ENCODE data around the gene IFNLR1. TPM values are rescaled to one million over a fixed set of nuclear protein-coding genes. Genes with fewer than 3 reads are reported as not detected.

IFNLR1 gene
- total RNA-seq, 1 experiment from 2014 or later = 1.5 TPM

DNA sequence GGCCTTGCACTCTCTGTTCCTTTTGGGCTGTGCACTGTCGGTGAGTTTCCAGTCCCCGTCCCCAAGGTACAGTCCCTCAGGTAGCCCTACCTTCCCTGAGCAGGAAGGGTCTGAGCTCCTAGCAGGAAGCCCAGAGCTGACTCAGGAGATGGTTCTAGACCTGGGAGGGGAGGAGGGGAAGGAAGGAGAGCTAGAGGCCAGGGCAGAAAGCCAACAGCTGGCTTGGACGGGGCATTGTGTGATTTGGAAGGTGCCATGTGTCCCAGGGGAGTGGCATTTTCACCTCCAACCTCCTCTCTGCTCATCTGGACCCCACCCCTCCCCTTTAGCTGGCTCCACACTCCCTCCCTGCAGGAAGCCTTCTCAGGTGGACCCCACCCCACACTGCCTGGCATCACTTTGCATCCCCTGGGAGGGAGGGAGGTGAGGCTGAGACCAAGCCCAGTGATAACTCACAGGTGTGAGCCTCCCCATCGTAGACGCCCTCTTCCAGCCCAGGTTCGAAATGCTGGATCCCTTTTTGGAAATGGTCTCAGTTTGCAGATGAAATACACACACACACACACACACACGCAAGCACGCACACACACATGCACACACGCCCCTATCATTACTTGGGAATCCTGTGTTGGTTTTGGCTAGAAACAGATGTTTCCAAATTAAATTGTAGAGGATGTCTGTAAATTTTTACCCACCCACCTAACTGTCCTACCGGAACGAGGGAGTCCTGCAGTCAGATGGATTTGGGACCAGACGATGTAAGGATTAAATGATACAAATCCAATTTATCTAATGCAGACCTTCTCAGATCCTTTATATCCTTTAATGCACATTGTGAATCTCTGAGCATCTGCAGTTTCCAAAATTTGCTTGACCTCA lies 19.7 kb upstream of the IFNLR1 start:
- in situ Hi-C loops (cut with HindIII; ENCODE audit: low sequenced_read_pairs) = no loop called here
- no peak for DNase-seq (ENCODE audit: low spot score)

DNA sequence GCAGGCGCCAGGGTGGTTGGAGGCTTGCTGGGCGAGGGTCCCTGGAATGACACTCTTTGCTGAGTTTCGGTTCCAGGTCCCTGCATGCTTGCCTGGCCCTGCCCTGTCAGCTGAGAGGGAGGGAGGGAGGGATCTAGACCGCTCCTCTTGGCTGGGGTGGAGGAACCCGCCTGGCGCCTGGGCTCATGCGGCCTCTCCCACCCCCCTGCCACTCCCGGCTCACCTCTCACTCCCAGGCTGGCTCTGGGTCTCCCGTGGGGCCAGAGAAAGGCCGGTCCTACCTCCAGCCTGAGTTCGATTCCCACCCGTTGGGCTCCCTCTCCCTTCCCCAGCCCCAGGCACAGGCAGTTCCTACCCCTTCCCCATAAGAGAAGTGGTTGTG lies 19.0 kb upstream of the IFNLR1 start:
- in situ Hi-C loops (cut with HindIII; ENCODE audit: low sequenced_read_pairs) = no loop called here
- DNase-seq (ENCODE audit: low spot score) = no peak

DNA sequence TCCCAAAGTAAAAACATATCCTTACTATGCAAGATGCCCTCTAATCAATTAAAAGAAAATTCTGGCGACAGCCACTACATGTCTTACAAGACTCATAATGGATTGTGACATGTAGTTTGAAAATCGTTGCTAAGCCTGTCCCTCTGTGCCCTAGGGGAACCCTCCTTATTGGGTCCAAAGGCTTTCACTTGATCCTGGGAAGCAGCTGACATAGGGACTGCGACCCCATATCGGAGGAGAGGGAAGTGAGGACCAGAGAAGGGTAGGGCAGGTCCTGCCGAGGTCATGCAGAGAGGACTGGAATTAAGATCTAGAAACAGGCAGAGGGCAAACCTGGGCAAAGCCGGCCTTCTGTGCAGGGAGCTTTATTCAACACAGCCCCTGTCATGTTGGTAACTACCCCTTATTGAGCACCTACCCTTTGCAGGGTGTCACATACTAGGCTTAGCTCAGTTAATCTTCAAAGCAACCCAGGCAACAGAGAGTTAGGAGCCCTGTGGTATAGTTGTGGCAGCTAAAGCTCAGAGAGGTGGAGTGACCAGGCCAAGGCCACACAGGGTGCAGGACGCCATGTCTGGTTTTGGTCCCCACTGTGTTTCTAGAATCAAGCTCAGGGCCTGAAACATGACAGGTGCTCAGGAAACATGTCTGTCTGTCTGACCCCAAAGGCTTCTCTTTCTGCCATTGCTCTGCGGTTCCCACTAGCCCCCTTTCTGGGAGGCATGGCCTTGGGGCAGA lies 18.4 kb upstream of the IFNLR1 start:
- in situ Hi-C loops (cut with HindIII; ENCODE audit: low sequenced_read_pairs) = no loop called here
- no peak for DNase-seq (ENCODE audit: low spot score)

DNA sequence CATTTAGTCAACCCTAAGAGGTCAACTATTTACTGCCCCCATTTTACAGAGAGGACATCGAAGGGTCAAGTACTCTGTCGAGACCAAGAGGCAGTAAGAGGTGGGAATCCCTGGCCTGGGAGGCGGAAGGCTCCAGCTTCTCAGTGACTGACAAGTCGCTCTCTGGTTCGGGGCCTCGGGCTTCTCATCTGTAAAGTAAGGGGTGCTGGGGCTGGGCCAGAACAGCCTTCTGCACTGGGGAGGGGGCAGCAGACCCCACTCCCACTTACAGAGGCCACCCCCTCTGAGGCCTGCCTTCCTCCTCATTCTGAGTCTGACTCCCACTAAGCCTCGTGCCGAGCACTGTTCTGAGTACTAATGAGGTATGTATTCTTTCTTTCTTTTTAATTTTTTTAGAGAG lies 17.0 kb upstream of the IFNLR1 start:
- no peak for DNase-seq (ENCODE audit: low spot score)
- in situ Hi-C loops (cut with HindIII; ENCODE audit: low sequenced_read_pairs) = no loop called here

DNA sequence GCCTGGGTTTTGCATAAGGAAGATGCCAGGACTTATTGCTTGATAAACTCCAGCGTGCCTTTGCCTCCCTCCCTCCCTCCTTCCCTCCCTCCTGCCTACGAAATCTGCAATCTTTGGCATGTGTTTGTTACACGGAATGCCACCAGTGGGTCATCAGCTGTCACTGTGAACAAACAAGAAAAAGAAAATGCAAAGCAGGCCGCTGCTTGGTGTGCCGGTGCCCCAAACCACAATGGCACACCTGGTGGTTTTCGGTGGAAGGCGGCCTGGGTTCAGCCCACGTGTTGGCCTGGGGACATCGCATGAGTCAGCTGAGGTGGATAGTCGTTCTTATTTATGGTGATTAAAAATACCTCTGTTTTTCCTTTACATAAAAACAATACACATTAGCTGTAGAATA lies 16.3 kb upstream of the IFNLR1 start:
- DNase-seq (ENCODE audit: low spot score) = peak; percentile 65
- in situ Hi-C loops (cut with HindIII; ENCODE audit: low sequenced_read_pairs) = no loop called here

DNA sequence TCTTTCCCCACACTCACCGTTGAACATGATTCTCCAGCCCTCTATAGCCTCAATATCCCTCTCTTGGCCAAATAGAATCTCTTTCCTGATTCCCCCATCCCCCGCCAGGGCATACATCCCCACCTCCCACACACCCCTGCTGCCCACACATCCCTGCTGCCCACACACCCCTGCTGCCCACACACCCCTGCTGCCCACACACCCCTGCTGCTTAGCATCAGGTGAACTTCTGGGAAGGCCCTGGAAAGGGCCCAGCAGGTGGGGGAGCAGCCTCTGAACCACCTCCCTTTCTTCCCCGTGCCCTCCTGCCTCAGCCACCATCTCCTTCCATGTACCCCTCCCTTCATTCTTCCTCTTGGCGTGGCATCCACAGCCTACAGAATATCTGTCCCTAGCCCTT lies 15.9 kb upstream of the IFNLR1 start:
- in situ Hi-C loops (cut with HindIII; ENCODE audit: low sequenced_read_pairs) = no loop called here
- no peak for DNase-seq (ENCODE audit: low spot score)

DNA sequence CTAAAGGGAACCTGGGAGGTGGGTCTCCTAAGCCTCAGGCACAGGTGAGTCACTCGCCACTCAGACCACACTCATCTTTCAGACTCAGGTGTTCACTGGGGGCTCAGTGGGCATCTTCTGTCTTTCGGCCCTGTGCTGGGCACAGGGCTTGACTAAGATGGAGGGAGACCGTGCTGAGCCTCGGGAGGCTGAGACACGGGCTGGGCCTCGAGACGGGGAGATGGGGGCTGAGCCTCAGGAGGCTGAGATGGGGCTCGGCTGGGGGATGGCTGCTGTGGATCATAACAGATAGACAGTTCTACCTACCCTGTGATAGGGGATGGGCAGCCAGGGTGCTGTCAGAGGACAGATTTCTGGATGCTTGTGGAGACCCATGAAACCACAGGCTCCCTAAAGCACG lies 15.5 kb upstream of the IFNLR1 start:
- DNase-seq (ENCODE audit: low spot score) = no peak
- in situ Hi-C loops (cut with HindIII; ENCODE audit: low sequenced_read_pairs) = no loop called here

DNA sequence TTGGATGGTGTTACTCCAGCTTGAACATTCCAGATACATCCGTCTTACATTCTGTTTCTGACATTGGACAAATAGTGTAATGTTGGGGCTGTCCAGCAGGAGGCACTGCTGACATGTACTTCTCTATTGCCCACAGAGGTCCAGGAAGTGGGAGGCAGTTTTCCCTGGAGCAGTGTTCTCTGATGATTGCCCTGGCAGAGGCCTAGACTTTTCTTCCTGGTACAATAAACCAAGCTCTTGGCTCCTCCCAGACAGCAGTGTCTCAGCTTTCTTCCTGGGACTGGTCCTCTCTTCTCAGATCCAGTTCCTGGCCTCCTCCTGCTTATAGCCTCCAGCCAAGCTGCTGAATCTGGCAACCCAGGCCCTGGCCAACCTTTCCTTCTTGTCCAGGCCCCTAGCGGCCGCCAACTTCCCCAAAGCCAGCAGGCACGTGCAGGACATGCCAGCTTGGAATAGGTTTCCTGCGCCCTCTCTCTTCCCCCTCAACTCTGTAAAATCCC lies 14.9 kb upstream of the IFNLR1 start:
- in situ Hi-C loops (cut with HindIII; ENCODE audit: low sequenced_read_pairs) = no loop called here

DNA sequence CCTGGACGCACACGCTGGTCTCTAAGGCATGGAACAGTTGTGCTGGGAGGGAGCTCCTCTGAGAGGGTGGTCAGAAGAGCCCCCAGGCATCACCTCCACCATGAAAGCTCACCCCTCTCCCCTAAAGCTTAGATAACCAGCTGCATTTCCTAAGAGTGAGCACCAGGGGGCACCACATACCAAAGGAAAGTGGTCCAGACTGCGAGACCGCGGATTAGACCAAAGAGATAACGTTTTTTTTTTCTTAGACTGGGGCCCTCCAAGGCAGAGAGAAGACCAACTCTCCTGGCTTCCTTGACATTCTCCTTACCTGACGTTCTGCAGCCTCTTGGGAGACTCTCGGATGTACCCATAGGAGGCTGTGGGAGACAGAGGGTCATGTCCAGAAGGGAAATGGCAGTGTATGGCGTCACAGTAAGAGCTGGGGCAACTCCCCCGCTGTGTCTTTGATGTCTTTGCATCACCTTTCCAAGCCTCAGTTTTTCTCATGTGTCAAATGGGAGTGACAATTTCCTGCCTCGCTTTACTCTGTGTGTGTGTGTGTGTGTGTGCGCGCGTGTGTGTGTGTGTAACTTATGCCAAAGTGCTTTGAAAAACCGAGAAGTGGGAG lies 12.3 kb upstream of the IFNLR1 start:
- peak; percentile 84 for DNase-seq (ENCODE audit: low spot score)
- in situ Hi-C loops (cut with HindIII; ENCODE audit: low sequenced_read_pairs) = loop anchor here (25.0 kb wide), 1 partner anchor 188 kb away; no protein-coding TSS in a partner anchor

More for the DNA sequence above, 14.9 kb upstream of the IFNLR1 start:
- DNase-seq (ENCODE audit: low spot score) = peak; percentile 98

DNA sequence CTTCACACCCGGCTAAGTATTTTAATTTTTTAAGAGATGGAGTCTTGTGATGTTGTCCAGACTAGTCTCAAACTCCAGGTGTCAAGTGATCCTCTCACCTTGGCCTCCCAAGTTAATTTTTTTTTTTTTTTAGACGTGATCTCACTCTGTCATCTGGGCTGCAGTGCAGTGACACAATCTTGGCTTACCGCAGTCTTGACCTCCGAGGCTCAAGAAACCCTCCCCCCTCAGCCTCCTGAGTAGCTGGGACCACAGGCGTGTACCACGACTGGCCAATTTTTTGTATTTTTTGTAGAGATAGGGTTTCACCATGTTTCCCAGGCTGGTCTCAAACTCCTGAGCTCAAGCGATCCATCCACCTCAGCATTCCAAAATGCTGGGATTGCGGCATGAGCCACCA lies 11.7 kb upstream of the IFNLR1 start:
- in situ Hi-C loops (cut with HindIII; ENCODE audit: low sequenced_read_pairs) = loop anchor here (25.0 kb wide), 1 partner anchor 189 kb away; no protein-coding TSS in a partner anchor

DNA sequence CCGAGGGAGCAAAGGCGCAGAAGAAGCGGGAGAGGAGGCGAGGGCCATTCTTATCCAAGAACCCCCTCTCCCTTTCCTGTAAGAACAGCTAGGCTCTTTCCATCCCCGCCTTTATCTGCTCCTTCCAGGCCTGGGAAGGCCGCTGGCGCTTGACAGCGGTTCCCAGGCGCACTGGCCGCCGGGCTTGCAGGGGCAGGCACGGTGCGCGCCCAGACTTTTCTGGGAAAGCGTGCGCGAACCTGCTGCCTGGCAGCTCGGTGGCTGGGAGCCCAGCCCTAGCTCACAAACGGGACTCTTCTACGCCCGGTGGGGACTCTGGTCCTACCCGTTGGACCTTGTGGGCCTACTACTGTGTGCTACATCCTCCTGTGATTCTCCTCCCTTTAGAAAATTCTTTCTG lies 8.8 kb upstream of the IFNLR1 start:
- in situ Hi-C loops (cut with HindIII; ENCODE audit: low sequenced_read_pairs) = loop anchor here (25.0 kb wide), 1 partner anchor 191 kb away; no protein-coding TSS in a partner anchor
- no peak for DNase-seq (ENCODE audit: low spot score)

More for the DNA sequence above, 11.7 kb upstream of the IFNLR1 start:
- no peak for DNase-seq (ENCODE audit: low spot score)

DNA sequence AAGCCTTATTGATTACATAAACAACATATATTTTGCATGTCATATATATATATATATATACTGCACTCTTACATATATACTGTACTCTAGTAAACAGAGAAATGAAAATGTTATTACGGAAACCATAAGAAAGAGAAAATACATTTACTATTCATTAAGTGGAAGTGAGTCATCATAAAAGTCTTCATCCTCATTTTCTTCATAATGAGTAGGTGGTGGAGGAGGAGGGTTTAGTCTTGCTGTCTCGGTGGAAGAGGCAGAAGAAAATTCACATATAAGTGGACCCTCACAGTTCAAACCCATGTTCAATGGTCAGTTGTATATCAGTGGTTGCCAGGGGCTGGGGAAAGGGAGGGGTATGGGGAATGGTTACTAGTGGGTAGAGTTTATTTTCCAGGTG lies 8.0 kb upstream of the IFNLR1 start:
- in situ Hi-C loops (cut with HindIII; ENCODE audit: low sequenced_read_pairs) = loop anchor here (25.0 kb wide), 1 partner anchor 192 kb away; no protein-coding TSS in a partner anchor
- DNase-seq (ENCODE audit: low spot score) = no peak

DNA sequence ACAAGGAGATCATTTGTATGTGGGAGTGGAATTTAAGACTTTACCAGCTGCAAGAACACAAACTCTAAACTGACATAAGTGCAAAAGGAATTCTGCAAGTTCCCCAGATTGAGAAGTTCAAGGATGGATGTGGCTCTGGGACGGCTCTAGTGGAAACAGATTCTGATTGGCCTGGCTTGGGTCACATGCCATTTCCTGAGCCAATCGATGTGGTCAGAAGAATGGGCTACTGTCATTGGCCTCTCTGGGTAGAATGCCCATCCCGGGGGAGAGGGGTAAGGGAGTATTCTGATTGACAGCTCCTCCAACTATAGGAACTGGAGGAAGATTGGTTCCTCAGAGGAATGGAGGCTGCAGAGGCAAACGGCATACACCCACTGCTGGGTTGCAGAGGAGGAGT lies 6.0 kb upstream of the IFNLR1 start:
- in situ Hi-C loops (cut with HindIII; ENCODE audit: low sequenced_read_pairs) = loop anchor here (25.0 kb wide), 1 partner anchor 194 kb away; no protein-coding TSS in a partner anchor
- no peak for DNase-seq (ENCODE audit: low spot score)

DNA sequence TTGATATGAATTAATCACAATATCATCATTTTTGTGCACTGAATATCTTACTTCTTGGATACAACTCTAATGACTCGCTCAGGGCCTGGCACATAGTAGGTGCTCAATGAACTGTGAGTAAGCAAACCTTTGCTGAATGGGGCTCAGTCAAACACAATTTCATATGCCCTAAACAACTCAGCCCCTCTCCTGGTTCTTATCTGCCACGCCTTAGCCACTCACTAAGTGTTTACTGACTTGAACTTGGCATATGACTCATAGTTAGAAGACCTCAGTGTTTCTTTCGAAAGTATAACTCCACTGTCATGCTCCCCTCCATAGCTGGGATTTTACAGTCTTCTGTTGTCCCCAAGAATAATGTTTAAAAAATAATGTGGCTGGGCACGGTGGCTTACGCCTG lies 4.8 kb upstream of the IFNLR1 start:
- in situ Hi-C loops (cut with HindIII; ENCODE audit: low sequenced_read_pairs) = loop anchor here (25.0 kb wide), 1 partner anchor 195 kb away; no protein-coding TSS in a partner anchor
- DNase-seq (ENCODE audit: low spot score) = no peak

DNA sequence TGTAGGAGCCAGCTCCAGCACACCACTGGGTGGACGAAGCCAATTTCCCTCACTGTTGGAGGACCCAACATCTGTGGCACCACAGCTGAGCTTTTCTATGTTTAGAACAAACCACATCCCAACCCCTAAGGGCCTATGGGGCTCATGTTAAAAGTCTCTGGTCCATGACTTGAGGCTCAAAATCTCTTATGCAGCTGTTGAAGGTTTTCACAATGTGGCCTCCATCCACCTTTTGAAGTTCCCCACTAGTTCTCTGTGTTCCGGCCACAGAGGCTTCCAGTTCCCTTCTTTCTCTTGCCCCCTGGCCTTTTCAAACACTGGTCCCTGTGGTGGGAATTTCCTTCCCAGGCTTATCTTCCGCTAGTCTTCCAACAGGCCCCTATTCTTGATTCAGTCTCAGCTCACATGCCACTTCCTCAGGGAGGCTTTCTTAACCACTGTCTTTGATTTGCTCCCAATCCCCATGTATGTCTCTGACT lies 3.9 kb upstream of the IFNLR1 start:
- in situ Hi-C loops (cut with HindIII; ENCODE audit: low sequenced_read_pairs) = loop anchor here (25.0 kb wide), 1 partner anchor 196 kb away; no protein-coding TSS in a partner anchor

DNA sequence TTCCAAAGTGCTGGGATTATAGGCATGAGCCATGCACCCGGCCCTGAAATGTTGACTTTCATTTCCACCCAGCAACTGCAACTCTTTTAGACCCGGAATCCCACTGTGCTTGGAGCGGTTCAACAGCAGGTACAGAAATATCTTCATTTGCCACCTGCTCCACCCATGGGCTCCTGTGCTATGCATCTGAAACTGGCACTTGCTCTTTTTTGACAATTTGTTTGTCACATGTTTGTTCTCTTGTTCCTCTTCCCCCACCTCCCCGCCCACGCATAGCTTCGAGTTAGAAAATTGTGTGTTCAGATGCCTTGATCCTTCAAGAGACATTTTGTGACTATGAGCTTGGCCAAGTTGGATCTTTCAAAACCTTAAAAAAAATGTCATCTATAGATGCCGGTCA lies 2.4 kb upstream of the IFNLR1 start:
- DNase-seq (ENCODE audit: low spot score) = peak; percentile 88
- in situ Hi-C loops (cut with HindIII; ENCODE audit: low sequenced_read_pairs) = loop anchor here (25.0 kb wide), 1 partner anchor 198 kb away; no protein-coding TSS in a partner anchor

More for the DNA sequence above, 3.9 kb upstream of the IFNLR1 start:
- no peak for DNase-seq (ENCODE audit: low spot score)

DNA sequence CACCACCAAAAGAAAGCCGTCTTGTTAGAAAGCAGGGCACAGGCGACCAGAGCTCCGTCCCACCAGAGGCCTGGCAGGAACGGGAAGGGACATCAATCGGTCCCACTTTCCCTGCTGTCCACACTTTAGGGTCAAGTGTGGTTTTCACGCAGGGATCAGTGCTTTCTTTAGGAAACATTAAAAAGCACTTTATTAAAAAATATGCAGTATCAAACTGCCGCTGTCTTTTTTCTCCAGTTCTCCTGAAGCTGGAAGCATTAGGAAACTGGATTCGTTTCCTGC lies 437 bp downstream of the IFNLR1 start:
- in situ Hi-C loops (cut with HindIII; ENCODE audit: low sequenced_read_pairs) = loop anchor here (25.0 kb wide), 1 partner anchor 201 kb away; no protein-coding TSS in a partner anchor
- peak; percentile 53 for DNase-seq (ENCODE audit: low spot score)

DNA sequence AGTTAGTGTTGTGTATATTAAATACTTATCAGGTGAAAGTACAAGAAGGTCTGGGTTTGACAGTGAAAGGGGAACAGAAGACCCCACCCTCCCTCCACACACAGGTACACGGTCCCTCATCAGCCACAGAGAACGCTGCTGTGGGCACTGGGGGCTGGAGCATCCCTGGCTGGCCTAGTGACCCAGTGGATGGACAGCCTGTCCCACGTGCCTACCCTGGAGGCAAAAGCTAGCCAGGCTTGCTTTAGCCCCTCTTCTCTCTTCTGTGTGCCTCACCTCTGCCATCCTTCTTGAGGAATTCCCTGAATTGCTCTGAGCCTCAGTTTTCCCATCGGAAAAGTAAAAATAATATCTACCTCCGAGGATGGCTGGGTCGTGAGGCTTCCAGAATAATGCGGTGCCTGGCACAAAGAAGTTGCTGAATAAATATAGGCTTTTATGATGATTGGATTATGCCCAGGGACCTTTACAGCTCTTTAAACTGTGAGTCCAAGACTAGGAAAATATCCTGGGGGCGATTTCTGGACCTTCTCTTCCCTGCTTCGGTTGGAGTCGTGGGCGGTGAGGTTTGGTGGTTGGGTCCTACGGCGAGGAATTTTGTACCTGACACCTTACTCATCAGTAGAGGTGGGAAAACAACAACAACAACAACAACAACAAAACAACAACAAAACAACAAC lies 918 bp downstream of the IFNLR1 start:
- in situ Hi-C loops (cut with HindIII; ENCODE audit: low sequenced_read_pairs) = loop anchor here (25.0 kb wide), 1 partner anchor 201 kb away; no protein-coding TSS in a partner anchor
- peak; percentile 24 for DNase-seq (ENCODE audit: low spot score)

DNA sequence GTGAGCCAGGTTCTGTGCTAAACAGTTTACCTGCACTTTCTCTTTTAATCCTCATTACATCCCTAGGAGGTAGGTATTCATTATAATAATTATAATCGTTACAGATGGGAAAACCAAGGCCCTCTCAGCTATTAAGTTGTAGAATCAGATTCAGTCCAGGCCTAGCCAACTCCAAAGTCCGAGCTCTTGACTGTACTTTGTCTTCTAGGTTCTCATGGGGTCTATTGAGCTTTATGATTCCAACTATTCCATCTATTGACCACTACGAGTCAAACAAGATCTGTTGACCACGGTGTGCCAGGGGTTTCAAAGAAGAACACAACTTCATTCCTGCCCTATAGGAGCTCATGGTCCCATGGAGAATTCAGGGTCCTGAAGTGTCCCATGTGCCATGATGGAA lies 2.0 kb downstream of the IFNLR1 start:
- in situ Hi-C loops (cut with HindIII; ENCODE audit: low sequenced_read_pairs) = loop anchor here (25.0 kb wide), 1 partner anchor 202 kb away; no protein-coding TSS in a partner anchor
- DNase-seq (ENCODE audit: low spot score) = no peak
